Measurements from ENCODE around the gene EIF4A3. TPM values are rescaled to one million over a fixed set of nuclear protein-coding genes. Genes with fewer than 3 reads are reported as not detected.

Gene EIF4A3
- total RNA-seq, 1 experiment from 2014 or later, result 190 TPM

DNA sequence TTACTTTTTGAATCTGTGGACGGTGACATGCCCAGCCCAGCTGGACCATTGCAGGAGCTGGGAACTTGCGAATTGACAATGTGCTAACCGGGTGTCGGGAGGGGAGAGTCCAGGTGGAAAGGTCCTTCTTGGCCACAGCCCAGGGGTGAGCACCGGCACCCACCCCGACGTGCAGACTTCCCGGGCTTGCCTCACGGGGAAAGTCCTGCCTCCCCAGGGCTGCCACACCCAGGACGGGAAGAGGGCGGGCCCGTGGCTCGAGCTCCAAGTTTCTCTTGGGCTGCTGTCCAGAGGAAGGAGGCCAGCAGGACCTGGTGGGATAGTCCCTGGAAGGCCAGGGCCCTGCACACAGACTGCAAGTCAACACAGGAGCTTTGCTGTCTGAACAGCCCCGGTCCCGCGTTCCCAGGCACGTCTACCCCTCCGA is 40.6 kb upstream of the EIF4A3 start:
- Mint-ChIP-seq H3K27ac (ENCODE audit: unreplicated experiment) (no peak overlapping the region), H3K9me3 (ENCODE audit: unreplicated experiment) (no peaks in the 10 kb centered on the region), H3K27me3 (ENCODE audit: insufficient read depth, unreplicated experiment) (no peaks in the 10 kb centered on the region), H3K36me3 (ENCODE audit: insufficient read depth, unreplicated experiment) (no peaks in the 10 kb centered on the region), H3K4me3 (ENCODE audit: unreplicated experiment) (no peak overlapping the region), H3K4me1 (ENCODE audit: low read depth, unreplicated experiment) (no peaks in the 10 kb centered on the region)
- CTCF ChIA-PET, result no interaction called here
- no peaks in the 10 kb centered on the region for H3K36me3 ChIP-seq (ENCODE audit: control insufficient read depth, insufficient read depth, low read length)
- H3K9me3 ChIP-seq, result no peaks in the 10 kb centered on the region
- H3K27me3 ChIP-seq (replicated peaks; ENCODE audit: control insufficient read depth, insufficient read depth, low read length), result no peaks in the 10 kb centered on the region
- no peak for TF ChIP-seq CTCF (IDR thresholded peaks at IDR 0.05; ENCODE audit: insufficient read depth in 1 of 2, low read depth in 1 of 2, low read length in 1 of 2, severe bottlenecking in 1 of 2, unreplicated experiment in 1 of 2)
- no peak for DNase-seq
- intact Hi-C loops (cut with micrococcal nuclease; ENCODE audit: unreplicated experiment), result no loop called here
- H3K4me3 ChIP-seq (ENCODE audit: low read depth, low read length), result no peak overlapping the region
- POLR2A ChIA-PET, result no interaction called here
- no peaks in the 10 kb centered on the region for H3K4me1 ChIP-seq
- BruUV-seq (replicated peaks), result no TSS peak

DNA sequence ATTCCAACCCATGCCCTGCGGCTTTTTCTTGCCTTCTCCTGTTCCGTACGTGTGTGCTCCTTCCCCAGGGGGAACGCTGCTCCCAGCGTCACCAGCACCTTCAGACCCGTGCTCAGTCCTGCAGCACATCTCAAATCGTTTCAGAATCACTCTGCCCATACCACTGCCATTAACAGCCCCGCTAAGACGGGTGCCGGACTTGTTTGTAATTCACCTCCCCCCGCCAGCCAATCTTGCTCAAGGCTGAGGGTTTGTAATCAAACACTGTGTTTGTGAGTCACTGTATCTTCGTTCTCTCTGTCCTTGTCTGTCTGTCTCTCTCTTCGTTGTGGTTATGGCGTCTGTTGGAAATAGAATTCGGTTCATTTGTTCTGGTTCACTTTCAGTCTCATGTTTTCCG is 40.2 kb upstream of the EIF4A3 start:
- Mint-ChIP-seq H3K27ac (ENCODE audit: unreplicated experiment) (no peak overlapping the region), H3K4me3 (ENCODE audit: unreplicated experiment) (no peak overlapping the region), H3K9me3 (ENCODE audit: unreplicated experiment) (no peaks in the 10 kb centered on the region), H3K27me3 (ENCODE audit: insufficient read depth, unreplicated experiment) (no peaks in the 10 kb centered on the region), H3K4me1 (ENCODE audit: low read depth, unreplicated experiment) (no peaks in the 10 kb centered on the region), H3K36me3 (ENCODE audit: insufficient read depth, unreplicated experiment) (no peaks in the 10 kb centered on the region)
- H3K4me3 ChIP-seq (ENCODE audit: low read depth, low read length), result no peak overlapping the region
- CTCF ChIA-PET, result no interaction called here
- no peaks in the 10 kb centered on the region for H3K27me3 ChIP-seq (replicated peaks; ENCODE audit: control insufficient read depth, insufficient read depth, low read length)
- no peak for TF ChIP-seq CTCF (IDR thresholded peaks at IDR 0.05; ENCODE audit: insufficient read depth in 1 of 2, low read depth in 1 of 2, low read length in 1 of 2, severe bottlenecking in 1 of 2, unreplicated experiment in 1 of 2)
- no peaks in the 10 kb centered on the region for H3K36me3 ChIP-seq (ENCODE audit: control insufficient read depth, insufficient read depth, low read length)
- no peaks in the 10 kb centered on the region for H3K4me1 ChIP-seq
- intact Hi-C loops (cut with micrococcal nuclease; ENCODE audit: unreplicated experiment), result no loop called here
- H3K9me3 ChIP-seq, result no peaks in the 10 kb centered on the region
- no peak for DNase-seq
- POLR2A ChIA-PET, result no interaction called here
- no TSS peak for BruUV-seq (replicated peaks)

GRCh38 chr17:80185968-80186367 is 39.0 kb upstream of the EIF4A3 start:
- Mint-ChIP-seq H3K36me3 (ENCODE audit: insufficient read depth, unreplicated experiment) (no peaks in the 10 kb centered on the region), H3K9me3 (ENCODE audit: unreplicated experiment) (no peaks in the 10 kb centered on the region), H3K27ac (ENCODE audit: unreplicated experiment) (no peak overlapping the region), H3K27me3 (ENCODE audit: insufficient read depth, unreplicated experiment) (no peaks in the 10 kb centered on the region), H3K4me3 (ENCODE audit: unreplicated experiment) (no peak overlapping the region), H3K4me1 (ENCODE audit: low read depth, unreplicated experiment) (no peaks in the 10 kb centered on the region)
- TF ChIP-seq CTCF (IDR thresholded peaks at IDR 0.05; ENCODE audit: insufficient read depth in 1 of 2, low read depth in 1 of 2, low read length in 1 of 2, severe bottlenecking in 1 of 2, unreplicated experiment in 1 of 2), result no peak
- Histone ChIP-seq H3K4me1 (no peaks in the 10 kb centered on the region), H3K4me3 (ENCODE audit: low read depth, low read length) (no peak overlapping the region), H3K9me3 (no peaks in the 10 kb centered on the region), H3K27me3 (replicated peaks; ENCODE audit: control insufficient read depth, insufficient read depth, low read length) (no peaks in the 10 kb centered on the region), H3K36me3 (ENCODE audit: control insufficient read depth, insufficient read depth, low read length) (no peaks in the 10 kb centered on the region)
- intact Hi-C loops (cut with micrococcal nuclease; ENCODE audit: unreplicated experiment), result no loop called here
- CTCF ChIA-PET, result no interaction called here
- no peak for DNase-seq
- BruUV-seq (replicated peaks), result no TSS peak
- POLR2A ChIA-PET, result no interaction called here
